Measurements from ENCODE around the gene GUCY1B1.

GUCY1B1 gene

GRCh38 chr4:155758481-155759371 lies at the start of gene GUCY1B1:
TSS of gene GUCY1B1 (plus strand) at chr4:155759021. CDS start at chr4:155759141, 120 bp downstream.
- peak; percentile 89 for DNase-seq

GRCh38 chr4:155709918-155710317 lies 48.9 kb upstream of the GUCY1B1 start:
- DNase-seq = no peak

- no peak for DNase-seq
Measured at GRCh38 chr4:155711556-155711955, 47.3 kb upstream of the GUCY1B1 start.

GRCh38 chr4:155712846-155713245 lies 46.0 kb upstream of the GUCY1B1 start:
- DNase-seq = no peak

GRCh38 chr4:155713911-155714310 lies 44.9 kb upstream of the GUCY1B1 start:
- DNase-seq = no peak

- no peak for DNase-seq
Measured at GRCh38 chr4:155722336-155722735, 36.5 kb upstream of the GUCY1B1 start.

GRCh38 chr4:155722816-155723499 lies 35.9 kb upstream of the GUCY1B1 start:
- DNase-seq = no peak

- DNase-seq = no peak
Measured at GRCh38 chr4:155724731-155725130, 34.1 kb upstream of the GUCY1B1 start.

GRCh38 chr4:155734065-155734464 lies 24.8 kb upstream of the GUCY1B1 start:
- DNase-seq = no peak

GRCh38 chr4:155734951-155735350 lies 23.9 kb upstream of the GUCY1B1 start:
- no peak for DNase-seq

GRCh38 chr4:155735496-155735895 lies 23.3 kb upstream of the GUCY1B1 start:
- no peak for DNase-seq

- no peak for DNase-seq
Measured at GRCh38 chr4:155738548-155738947, 20.3 kb upstream of the GUCY1B1 start.

- DNase-seq = no peak
Measured at GRCh38 chr4:155741546-155741945, 17.3 kb upstream of the GUCY1B1 start.

GRCh38 chr4:155742310-155743015 lies 16.4 kb upstream of the GUCY1B1 start:
- no peak for DNase-seq

- DNase-seq = no peak
Measured at GRCh38 chr4:155745984-155746383, 12.8 kb upstream of the GUCY1B1 start.

GRCh38 chr4:155748039-155748438 lies 10.8 kb upstream of the GUCY1B1 start:
- no peak for DNase-seq

GRCh38 chr4:155749041-155749440 lies 9.8 kb upstream of the GUCY1B1 start:
- DNase-seq = no peak

- no peak for DNase-seq
Measured at GRCh38 chr4:155751569-155751968, 7.3 kb upstream of the GUCY1B1 start.

GRCh38 chr4:155757745-155758265 lies 1.0 kb upstream of the GUCY1B1 start:
- no peak for DNase-seq

- DNase-seq = no peak
Measured at GRCh38 chr4:155759372-155760252, 791 bp downstream of the GUCY1B1 start.

- DNase-seq = no peak
Measured at GRCh38 chr4:155761047-155761446, 2.2 kb downstream of the GUCY1B1 start.

GRCh38 chr4:155761916-155762315 lies 3.1 kb downstream of the GUCY1B1 start:
- no peak for DNase-seq
